HG02852 (cell line): Measurements from ENCODE around the gene ARHGEF7.
"Not testable (repeated sequence)": the region's sequence is repeated elsewhere in the genome, so short reads cannot be mapped to it uniquely, and the experiment has no call there.

Experiments
- ATAC-seq: cut with Tn5 transposase; IDR thresholded peaks from one replicate; pipeline ENCODE4 v1.9.1; 2021; ENCODE audit warnings: mild to moderate bottlenecking, moderate library complexity; ENCODE audit not compliant: unreplicated experiment

The ARHGEF7 gene

GRCh38 chr13:111245576-111246384 lies 130.7 kb downstream of the ARHGEF7 start:
- ATAC-seq = no peak

- ATAC-seq = no peak
Observed at GRCh38 chr13:111247552-111247951, 132.4 kb downstream of the ARHGEF7 start.

GRCh38 chr13:111248822-111249221 lies 133.7 kb downstream of the ARHGEF7 start:
- no peak for ATAC-seq

GRCh38 chr13:111249637-111250360 lies 134.7 kb downstream of the ARHGEF7 start:
- ATAC-seq = no peak

GRCh38 chr13:111251646-111252445 lies 136.7 kb downstream of the ARHGEF7 start:
- no peak for ATAC-seq

GRCh38 chr13:111252446-111253364 lies 137.6 kb downstream of the ARHGEF7 start:
- ATAC-seq = no peak

GRCh38 chr13:111253365-111253872 lies 138.3 kb downstream of the ARHGEF7 start:
- ATAC-seq = no peak

GRCh38 chr13:111255228-111255790 lies 140.2 kb downstream of the ARHGEF7 start:
- no peak for ATAC-seq

GRCh38 chr13:111256458-111256857 lies 141.3 kb downstream of the ARHGEF7 start:
- ATAC-seq = no peak

GRCh38 chr13:111256946-111257345 lies 141.8 kb downstream of the ARHGEF7 start:
- ATAC-seq = no peak

- ATAC-seq = not testable (repeated sequence)
Observed at GRCh38 chr13:111257899-111258298, 142.8 kb downstream of the ARHGEF7 start.

GRCh38 chr13:111258637-111259036 lies 143.5 kb downstream of the ARHGEF7 start:
- ATAC-seq = no peak

- ATAC-seq = no peak
Observed at GRCh38 chr13:111259058-111259457, 143.9 kb downstream of the ARHGEF7 start.

GRCh38 chr13:111261326-111261725 lies 146.2 kb downstream of the ARHGEF7 start:
- ATAC-seq = no peak

- no peak for ATAC-seq
Observed at GRCh38 chr13:111262281-111262680, 147.2 kb downstream of the ARHGEF7 start.

GRCh38 chr13:111262715-111263114 lies 147.6 kb downstream of the ARHGEF7 start:
- no peak for ATAC-seq

- no peak for ATAC-seq
Observed at GRCh38 chr13:111263566-111263965, 148.5 kb downstream of the ARHGEF7 start.

- ATAC-seq = no peak
Observed at GRCh38 chr13:111265006-111265700, 150.0 kb downstream of the ARHGEF7 start.

- ATAC-seq = no peak
Observed at GRCh38 chr13:111265701-111266035, 150.6 kb downstream of the ARHGEF7 start.
